RPMI7951 (cell line): ENCODE measurements around the gene CRCP. TPM values are rescaled to one million over a fixed set of nuclear protein-coding genes. Genes with fewer than 3 reads are reported as not detected.
A peak's percentile ranks its signal among the peaks of the same experiment; 100 is the strongest.
"Not testable (repeated sequence)": the region's sequence is repeated elsewhere in the genome, so short reads cannot be mapped to it uniquely, and the experiment has no call there.

ENCODE experiments used
- DNase-seq: peaks from one replicate; pipeline ENCODE4 v3.0.0-alpha.2; 2012; ENCODE audit warnings: low read depth
- total RNA-seq: library from RNA; depleted of rRNA; stranded (reverse); fragments of >200 nt; shearing (Covaris generic); gene quantifications from 2 replicates; pipeline ENCODE4 v1.2.3, GENCODE V29; 2014

CRCP gene
- total RNA-seq, 1 experiment from 2014 or later = 27.0 TPM

- not testable (repeated sequence) for DNase-seq
These were observed 41.4 kb downstream of the CRCP start for GRCh38 chr7:66156035-66156434.

- DNase-seq = no peak
These were observed 42.4 kb downstream of the CRCP start for GRCh38 chr7:66157060-66157459.

- no peak for DNase-seq
These were observed 48.0 kb downstream of the CRCP start for GRCh38 chr7:66162622-66163021.

GRCh38 chr7:66163186-66163610 is 48.6 kb downstream of the CRCP start:
- DNase-seq = no peak

- no peak for DNase-seq
These were observed 49.7 kb downstream of the CRCP start for GRCh38 chr7:66164356-66164755.

GRCh38 chr7:66167773-66168387 is 53.2 kb downstream of the CRCP start:
- DNase-seq = peak; percentile 61

- no peak for DNase-seq
These were observed 55.0 kb downstream of the CRCP start for GRCh38 chr7:66169616-66170015.

GRCh38 chr7:66170309-66171231 is 55.9 kb downstream of the CRCP start:
- DNase-seq = peak; percentile 44

- not testable (repeated sequence) for DNase-seq
These were observed 58.1 kb downstream of the CRCP start for GRCh38 chr7:66172536-66173401.

- DNase-seq = no peak
These were observed 59.2 kb downstream of the CRCP start for GRCh38 chr7:66173856-66174255.

- not testable (repeated sequence) for DNase-seq
These were observed 60.4 kb downstream of the CRCP start for GRCh38 chr7:66175006-66175405.

- no peak for DNase-seq
These were observed 62.3 kb downstream of the CRCP start for GRCh38 chr7:66176914-66177313.

- DNase-seq = no peak
These were observed 63.6 kb downstream of the CRCP start for GRCh38 chr7:66178258-66178657.

GRCh38 chr7:66181329-66181728 is 66.7 kb downstream of the CRCP start:
- DNase-seq = no peak

- no peak for DNase-seq
These were observed 67.2 kb downstream of the CRCP start for GRCh38 chr7:66181845-66182244.

- no peak for DNase-seq
These were observed 68.3 kb downstream of the CRCP start for GRCh38 chr7:66182920-66183319.

- DNase-seq = peak; percentile 48
These were observed 69.1 kb downstream of the CRCP start for GRCh38 chr7:66183700-66184099.

GRCh38 chr7:66185680-66186187 is 71.1 kb downstream of the CRCP start:
- DNase-seq = no peak

GRCh38 chr7:66186991-66187390 is 72.3 kb downstream of the CRCP start:
- DNase-seq = no peak

- no peak for DNase-seq
These were observed 73.3 kb downstream of the CRCP start for GRCh38 chr7:66187905-66188304.

GRCh38 chr7:66188645-66189044 is 74.0 kb downstream of the CRCP start:
- DNase-seq = no peak
